Measurements from ENCODE around the gene TEX28. TPM values are rescaled to one million over a fixed set of nuclear protein-coding genes. Genes with fewer than 3 reads are reported as not detected.
"Not testable (repeated sequence)": the region's sequence is repeated elsewhere in the genome, so short reads cannot be mapped to it uniquely, and the experiment has no call there.

Gene TEX28
- total RNA-seq, 2 experiments from 2014 or later = not detected

- intact Hi-C loops (cut with micrococcal nuclease) = no loop called here
- ChIA-PET CTCF (interaction anchor here (0.6 to 2.3 kb wide), 15 partner anchors 9 to 259 kb away, joined by 3 to 13 read pairs (median 4); partner anchors contain the start of gene MECP2), POLR2A (no interaction called here)
- H3K4me1 Mint-ChIP-seq (ENCODE audit: low read depth) = peaks cover 41% of the 10 kb centered on the region
- H3K4me3 Mint-ChIP-seq = no peak overlapping the region
- H3K27me3 Mint-ChIP-seq = no peaks in the 10 kb centered on the region
- peak overlapping the region; percentile 51 for H3K27ac Mint-ChIP-seq
- H3K36me3 Mint-ChIP-seq = no peaks in the 10 kb centered on the region
- H3K9me3 Mint-ChIP-seq = no peaks in the 10 kb centered on the region
- DNase-seq = peak; percentile 87
These were observed 13.4 kb upstream of the TEX28 start for GRCh38 chrX:154308108-154308946.

- ChIA-PET POLR2A (no interaction called here), CTCF (interaction anchor here (0.6 to 2.3 kb wide), 3 partner anchors 20 to 510 kb away, joined by 3 to 7 read pairs (median 5); no protein-coding TSS in a partner anchor)
- H3K9me3 Mint-ChIP-seq = no peaks in the 10 kb centered on the region
- no peaks in the 10 kb centered on the region for H3K36me3 Mint-ChIP-seq
- no peaks in the 10 kb centered on the region for H3K27me3 Mint-ChIP-seq
- H3K27ac Mint-ChIP-seq = no peak overlapping the region
- no peak overlapping the region for H3K4me3 Mint-ChIP-seq
- peaks cover 32% of the 10 kb centered on the region for H3K4me1 Mint-ChIP-seq (ENCODE audit: low read depth)
- intact Hi-C loops (cut with micrococcal nuclease) = no loop called here
- DNase-seq = no peak
These were observed 12.3 kb upstream of the TEX28 start for GRCh38 chrX:154307202-154307601.

- CTCF ChIA-PET = no interaction called here
- no peak overlapping the region for H3K4me3 Mint-ChIP-seq
- no peaks in the 10 kb centered on the region for H3K9me3 Mint-ChIP-seq
- no peak for DNase-seq
- H3K27ac Mint-ChIP-seq = no peak overlapping the region
- H3K4me1 Mint-ChIP-seq (ENCODE audit: low read depth) = peaks cover 18% of the 10 kb centered on the region
- POLR2A ChIA-PET = interaction anchor here (0.6 kb wide), 1 partner anchor 93 kb away, joined by 3 read pairs; the partner anchor contains the start of gene RPL10
- H3K36me3 Mint-ChIP-seq = no peaks in the 10 kb centered on the region
- intact Hi-C loops (cut with micrococcal nuclease) = no loop called here
- no peaks in the 10 kb centered on the region for H3K27me3 Mint-ChIP-seq
These were observed 10.7 kb upstream of the TEX28 start for GRCh38 chrX:154305541-154306205.

GRCh38 chrX:154304846-154305245 lies 9.9 kb upstream of the TEX28 start:
- intact Hi-C loops (cut with micrococcal nuclease) = no loop called here
- Mint-ChIP-seq H3K4me1 (ENCODE audit: low read depth) (peaks cover 17% of the 10 kb centered on the region), H3K9me3 (no peaks in the 10 kb centered on the region), H3K36me3 (no peaks in the 10 kb centered on the region), H3K4me3 (no peak overlapping the region), H3K27me3 (no peaks in the 10 kb centered on the region), H3K27ac (no peak overlapping the region)
- POLR2A ChIA-PET = no interaction called here
- no peak for DNase-seq
- CTCF ChIA-PET = interaction anchor here (0.6 kb wide), 1 partner anchor 8 kb away, joined by 3 read pairs; no protein-coding TSS in a partner anchor

DNA sequence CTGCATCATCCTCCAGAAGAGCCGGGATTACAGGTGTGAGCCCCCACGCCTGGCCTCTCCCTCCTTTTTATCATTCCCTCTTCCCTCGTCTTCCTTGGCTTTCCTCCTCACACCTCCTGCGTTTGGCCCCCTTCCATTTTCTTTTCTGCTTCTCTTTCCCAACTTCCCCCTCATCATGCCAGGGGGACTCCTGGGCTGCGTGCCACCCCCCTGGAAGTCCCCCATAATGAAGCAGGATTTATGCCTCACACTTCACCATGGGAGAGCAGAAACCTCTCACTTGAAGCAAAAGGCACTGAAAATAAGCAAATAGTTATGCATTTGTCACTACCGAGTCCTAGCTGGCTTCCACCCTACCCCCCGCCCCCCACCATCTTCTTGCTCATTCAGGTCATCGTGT lies 8.6 kb upstream of the TEX28 start:
- no peak for DNase-seq
- ChIA-PET POLR2A (no interaction called here), CTCF (no interaction called here)
- Mint-ChIP-seq H3K27ac (no peak overlapping the region), H3K36me3 (no peaks in the 10 kb centered on the region), H3K4me3 (no peak overlapping the region), H3K27me3 (no peaks in the 10 kb centered on the region), H3K4me1 (ENCODE audit: low read depth) (peaks cover 11% of the 10 kb centered on the region), H3K9me3 (no peaks in the 10 kb centered on the region)
- intact Hi-C loops (cut with micrococcal nuclease) = no loop called here

GRCh38 chrX:154302998-154303397 lies 8.1 kb upstream of the TEX28 start:
- H3K36me3 Mint-ChIP-seq; H3K4me3 Mint-ChIP-seq; POLR2A ChIA-PET; intact Hi-C loops (cut with micrococcal nuclease); H3K4me1 Mint-ChIP-seq (ENCODE audit: low read depth); DNase-seq; H3K9me3 Mint-ChIP-seq; CTCF ChIA-PET; H3K27me3 Mint-ChIP-seq; H3K27ac Mint-ChIP-seq: not testable (repeated sequence)

DNA sequence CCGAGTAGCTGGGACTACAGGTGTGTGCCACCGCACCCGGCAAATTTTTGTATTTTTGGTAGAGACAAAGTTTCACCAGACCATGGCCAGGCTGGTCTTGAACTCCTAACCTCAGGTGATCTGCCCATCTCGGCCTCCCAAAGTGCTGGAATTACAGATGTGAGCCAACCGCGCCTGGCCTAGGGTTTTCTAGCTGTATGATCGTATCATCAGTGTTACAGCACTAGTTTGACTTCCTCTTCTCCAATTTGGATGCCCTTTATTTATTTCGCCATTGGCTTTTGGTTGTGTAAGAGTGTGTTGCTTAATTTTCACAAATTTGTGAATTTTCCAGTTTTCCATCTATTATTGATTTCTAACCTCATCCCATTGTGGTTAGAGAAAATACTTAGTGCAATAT lies 5.9 kb upstream of the TEX28 start:
- Mint-ChIP-seq H3K36me3 (no peaks in the 10 kb centered on the region), H3K4me1 (ENCODE audit: low read depth) (no peaks in the 10 kb centered on the region), H3K9me3 (no peaks in the 10 kb centered on the region), H3K27me3 (no peaks in the 10 kb centered on the region), H3K4me3 (no peak overlapping the region), H3K27ac (no peak overlapping the region)
- intact Hi-C loops (cut with micrococcal nuclease) = no loop called here
- POLR2A ChIA-PET = no interaction called here
- DNase-seq = no peak
- CTCF ChIA-PET = no interaction called here

GRCh38 chrX:154298312-154298711 lies 3.4 kb upstream of the TEX28 start:
- Mint-ChIP-seq H3K27me3 (no peaks in the 10 kb centered on the region), H3K4me1 (ENCODE audit: low read depth) (no peaks in the 10 kb centered on the region), H3K4me3 (no peak overlapping the region), H3K36me3 (no peaks in the 10 kb centered on the region), H3K9me3 (no peaks in the 10 kb centered on the region), H3K27ac (no peak overlapping the region)
- CTCF ChIA-PET = interaction anchor here (1.1 kb wide), 1 partner anchor 10 kb away, joined by 6 read pairs; no protein-coding TSS in a partner anchor
- POLR2A ChIA-PET = no interaction called here
- intact Hi-C loops (cut with micrococcal nuclease) = no loop called here
- no peak for DNase-seq

- Mint-ChIP-seq H3K4me1 (ENCODE audit: low read depth) (no peaks in the 10 kb centered on the region), H3K4me3 (no peak overlapping the region), H3K9me3 (no peaks in the 10 kb centered on the region), H3K27me3 (no peaks in the 10 kb centered on the region), H3K27ac (no peak overlapping the region), H3K36me3 (no peaks in the 10 kb centered on the region)
- DNase-seq = no peak
- intact Hi-C loops (cut with micrococcal nuclease) = no loop called here
- POLR2A ChIA-PET = no interaction called here
- CTCF ChIA-PET = interaction anchor here (0.6 kb wide), 1 partner anchor 399 kb away, joined by 3 read pairs; no protein-coding TSS in a partner anchor
These were observed 1.8 kb upstream of the TEX28 start for GRCh38 chrX:154296731-154297130.

DNA sequence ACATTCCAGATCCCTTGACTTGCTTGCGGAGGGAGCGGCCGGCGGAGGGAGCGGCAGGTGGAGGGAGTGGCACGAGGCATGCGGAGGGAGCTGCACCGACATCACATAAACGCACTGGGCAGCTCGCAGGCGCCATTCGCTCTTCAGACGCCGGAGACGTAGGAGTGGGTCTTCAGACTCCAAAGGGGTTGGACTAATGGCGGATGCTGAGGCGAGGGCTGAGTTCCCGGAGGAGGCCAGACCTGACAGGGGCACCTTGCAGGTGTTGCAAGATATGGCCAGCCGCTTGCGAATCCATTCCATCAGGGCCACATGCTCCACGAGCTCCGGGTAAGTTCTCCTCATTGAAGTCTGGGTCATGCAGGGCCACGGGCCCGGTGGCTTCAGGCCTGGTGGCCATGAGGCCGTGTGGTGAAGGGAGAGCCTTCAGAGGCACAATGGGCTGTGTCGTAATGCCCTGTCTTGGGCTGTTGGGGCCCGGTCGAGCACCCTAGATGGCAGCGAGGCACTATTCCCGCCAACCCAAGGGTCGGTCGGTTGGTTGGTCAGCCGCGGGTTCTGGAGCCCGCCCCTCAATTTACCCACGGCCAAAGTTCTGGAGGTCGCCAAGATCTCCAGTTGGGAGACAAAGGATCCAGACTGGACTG lies 863 bp upstream of the TEX28 start, which contains the start of gene TKTL1:
TKTL1 (plus strand) TSS at position 132 of the 647 bp plus-strand sequence; CDS start at position 197, 65 bp downstream.
- Mint-ChIP-seq H3K27me3 (no peaks in the 10 kb centered on the region), H3K27ac (no peak within 1 kb of the TSS), H3K36me3 (no peaks in the 10 kb centered on the region), H3K4me3 (no peak within 1 kb of the TSS), H3K9me3 (no peaks in the 10 kb centered on the region), H3K4me1 (ENCODE audit: low read depth) (no peaks in the 10 kb centered on the region)
- ChIA-PET POLR2A (no interaction called here), CTCF (no interaction called here)
- DNase-seq = no peak
- intact Hi-C loops (cut with micrococcal nuclease) = no loop called here

DNA sequence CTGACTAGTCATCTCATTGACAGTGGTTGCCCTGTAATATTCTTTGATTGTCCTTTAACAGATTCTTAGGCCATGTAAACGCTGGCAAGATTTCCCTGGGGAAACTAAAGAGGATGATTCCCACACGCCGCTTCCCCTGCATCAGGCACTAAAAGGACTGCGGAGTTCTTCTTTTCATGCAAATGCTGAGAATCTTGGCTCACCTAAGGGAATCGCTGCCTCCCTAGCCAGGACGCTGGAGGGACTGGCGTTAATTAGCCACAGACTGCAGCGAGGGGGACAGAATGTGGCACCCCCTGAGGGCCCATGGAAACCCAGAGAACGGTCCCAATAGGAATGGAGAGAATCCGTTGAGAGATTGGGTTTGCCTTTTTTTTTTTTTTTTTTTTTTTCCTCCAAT lies 8.5 kb downstream of the TEX28 start:
- H3K36me3 Mint-ChIP-seq; POLR2A ChIA-PET; H3K4me3 Mint-ChIP-seq; H3K4me1 Mint-ChIP-seq (ENCODE audit: low read depth); H3K27ac Mint-ChIP-seq; DNase-seq; H3K9me3 Mint-ChIP-seq; H3K27me3 Mint-ChIP-seq; CTCF ChIA-PET; intact Hi-C loops (cut with micrococcal nuclease): not testable (repeated sequence)
